ENCODE results near the gene PTOV1. TPM values are rescaled to one million over a fixed set of nuclear protein-coding genes. Genes with fewer than 3 reads are reported as not detected.
A peak's percentile ranks its signal among the peaks of the same experiment; 100 is the strongest.

The PTOV1 gene
- total RNA-seq, 4 donors from 2014 or later: 77.6 to 88.2 (median 87.0) TPM

- peak overlapping the region; percentile 94 to 99 (median 97) for H3K27ac ChIP-seq
- H3K36me3 ChIP-seq: peaks cover 0 to 26% of the 10 kb centered on the region in 2 donors
- H3K4me3 ChIP-seq: no peak overlapping the region
- no peak for ATAC-seq
- no peaks in the 10 kb centered on the region for H3K27me3 ChIP-seq
- TF ChIP-seq CTCF (IDR thresholded peaks at IDR 0.05 in 4 of 5, conservative IDR thresholded peaks at IDR 0.05 in 1 of 5) (no peak), POLR2A (IDR thresholded peaks at IDR 0.05) (no peak)
- DNase-seq: no peak
- intact Hi-C loops (cut with DNase I; ENCODE audit: low total_unique reads) (no loop called here), in situ Hi-C loops (cut with MboI; ENCODE audit: low sequenced_read_pairs in 4 of 4) (no loop called here)
- no peaks in the 10 kb centered on the region for H3K9me3 ChIP-seq
- H3K4me1 ChIP-seq: peaks cover 17 to 18% of the 10 kb centered on the region in 2 donors
Observed at GRCh38 chr19:49820125-49820524, 30.8 kb upstream of the PTOV1 start.

- H3K27me3 ChIP-seq: no peaks in the 10 kb centered on the region
- ATAC-seq (no peak), DNase-seq (no peak)
- peak overlapping the region in 1 of 4 donors; percentile 23 for H3K27ac ChIP-seq
- intact Hi-C loops (cut with DNase I; ENCODE audit: low total_unique reads) (no loop called here), in situ Hi-C loops (cut with MboI; ENCODE audit: low sequenced_read_pairs in 4 of 4) (no loop called here)
- TF ChIP-seq CTCF (IDR thresholded peaks at IDR 0.05 in 4 of 5, conservative IDR thresholded peaks at IDR 0.05 in 1 of 5): no peak
- no peak overlapping the region for H3K4me3 ChIP-seq
- H3K9me3 ChIP-seq: no peaks in the 10 kb centered on the region
- H3K36me3 ChIP-seq: peaks cover 0 to 26% of the 10 kb centered on the region in 2 donors
- H3K4me1 ChIP-seq: peaks cover 12 to 31% of the 10 kb centered on the region in 2 donors
Observed at GRCh38 chr19:49823472-49823871, 27.5 kb upstream of the PTOV1 start.

- intact Hi-C loops (cut with DNase I; ENCODE audit: low total_unique reads): no loop called here
- TF ChIP-seq POLR2A (IDR thresholded peaks at IDR 0.05) (no peak), CTCF (IDR thresholded peaks at IDR 0.05 in 4 of 5, conservative IDR thresholded peaks at IDR 0.05 in 1 of 5) (no peak)
Observed at GRCh38 chr19:49824662-49825061, 26.3 kb upstream of the PTOV1 start.

GRCh38 chr19:49827034-49827433, 23.9 kb upstream of the PTOV1 start:
- Histone ChIP-seq H3K4me3 (no peak overlapping the region), H3K27me3 (no peaks in the 10 kb centered on the region), H3K27ac (peak overlapping the region in 3 of 4 donors; percentile 94 to 96 (median 95)), H3K9me3 (no peaks in the 10 kb centered on the region), H3K36me3 (peaks cover 0 to 24% of the 10 kb centered on the region in 2 donors), H3K4me1 (peaks cover 12 to 37% of the 10 kb centered on the region in 2 donors)
- ATAC-seq (no peak), DNase-seq (no peak)
- TF ChIP-seq POLR2A (IDR thresholded peaks at IDR 0.05): no peak
- in situ Hi-C loops (cut with MboI; ENCODE audit: low sequenced_read_pairs in 4 of 4) (no loop called here), intact Hi-C loops (cut with DNase I; ENCODE audit: low total_unique reads) (no loop called here)

More at GRCh38 chr19:49824662-49825061, 26.3 kb upstream of the PTOV1 start:
- Histone ChIP-seq H3K4me3 (no peak overlapping the region), H3K9me3 (no peaks in the 10 kb centered on the region), H3K4me1 (peaks cover 11 to 33% of the 10 kb centered on the region in 2 donors), H3K27me3 (no peaks in the 10 kb centered on the region), H3K27ac (peak overlapping the region in 2 of 4 donors; percentile 22 to 96), H3K36me3 (peaks cover 0 to 26% of the 10 kb centered on the region in 2 donors)
- DNase-seq: no peak
- no peak for ATAC-seq
- in situ Hi-C loops (cut with MboI; ENCODE audit: low sequenced_read_pairs in 4 of 4): no loop called here

- H3K4me1 ChIP-seq: peaks cover 28 to 52% of the 10 kb centered on the region in 2 donors
- no peak overlapping the region for H3K4me3 ChIP-seq
- H3K27ac ChIP-seq: peak overlapping the region; percentile 87 to 96 (median 94)
- ATAC-seq: peak; percentile 35 to 40
- DNase-seq: peak; percentile 61 to 76
- H3K27me3 ChIP-seq: no peaks in the 10 kb centered on the region
- H3K9me3 ChIP-seq: no peaks in the 10 kb centered on the region
- intact Hi-C loops (cut with DNase I; ENCODE audit: low total_unique reads) (loop anchor here (2.0 kb wide), 1 partner anchor 14 kb away; no protein-coding TSS in a partner anchor), in situ Hi-C loops (cut with MboI; ENCODE audit: low sequenced_read_pairs in 4 of 4) (no loop called here)
- peaks cover 0 to 23% of the 10 kb centered on the region in 2 donors for H3K36me3 ChIP-seq
- TF ChIP-seq POLR2A (IDR thresholded peaks at IDR 0.05) (no peak), CTCF (IDR thresholded peaks at IDR 0.05 in 4 of 5, conservative IDR thresholded peaks at IDR 0.05 in 1 of 5) (no peak)
Observed at GRCh38 chr19:49829200-49829599, 21.8 kb upstream of the PTOV1 start.
